Measurements from ENCODE around the gene PNKD.
A peak's percentile ranks its signal among the peaks of the same experiment; 100 is the strongest.

The PNKD gene

DNA sequence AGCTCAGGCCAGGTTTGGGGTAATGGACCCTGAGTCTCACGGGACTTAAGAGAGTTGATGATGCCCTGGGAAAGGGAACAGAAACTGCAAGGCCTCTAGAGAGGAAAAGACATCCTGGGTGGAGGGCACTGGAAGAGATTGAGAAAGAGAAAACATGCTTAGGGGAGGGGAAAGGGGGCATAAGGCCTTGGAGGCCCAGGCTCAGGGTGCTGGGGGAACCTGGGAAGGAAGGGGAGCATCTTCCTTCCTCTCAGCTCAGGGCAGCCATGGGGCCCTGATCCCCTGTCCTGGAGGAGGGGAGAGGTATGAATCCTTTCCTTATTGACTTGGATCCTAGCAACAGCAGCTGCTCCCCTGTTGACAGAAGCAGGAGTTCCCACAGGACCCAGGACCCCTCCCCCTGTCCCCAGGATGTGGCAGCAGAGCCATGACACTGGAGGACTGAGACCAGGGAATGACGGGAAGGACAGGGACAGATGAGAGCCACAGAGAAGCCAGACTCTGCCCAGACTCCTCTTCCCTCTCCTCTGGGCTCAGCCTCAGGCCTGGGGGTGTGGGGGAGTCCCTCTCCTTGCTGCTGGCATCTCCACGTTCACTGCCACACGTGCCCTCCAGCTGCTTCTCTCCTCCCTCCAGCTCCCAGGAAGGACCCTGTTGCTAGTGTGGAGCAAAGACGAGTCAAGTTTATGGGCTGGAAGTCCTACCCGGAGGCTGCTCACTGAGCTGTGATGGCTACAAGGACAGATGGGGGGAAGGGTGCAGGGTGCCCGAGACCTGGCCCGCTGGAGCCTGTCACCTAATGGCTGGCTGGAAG lies 8.7 kb upstream of the PNKD start:
- peaks cover 98% of the 10 kb centered on the region for H3K4me1 Mint-ChIP-seq (ENCODE audit: low read depth)
- H3K27me3 Mint-ChIP-seq, result no peaks in the 10 kb centered on the region
- peak overlapping the region; percentile 68 for H3K4me3 Mint-ChIP-seq
- intact Hi-C loops (cut with micrococcal nuclease), result no loop called here
- H3K9me3 Mint-ChIP-seq, result no peaks in the 10 kb centered on the region
- peaks cover 45% of the 10 kb centered on the region for H3K36me3 Mint-ChIP-seq (ENCODE audit: low read depth)
- peak overlapping the region; percentile 81 for H3K27ac Mint-ChIP-seq

DNA sequence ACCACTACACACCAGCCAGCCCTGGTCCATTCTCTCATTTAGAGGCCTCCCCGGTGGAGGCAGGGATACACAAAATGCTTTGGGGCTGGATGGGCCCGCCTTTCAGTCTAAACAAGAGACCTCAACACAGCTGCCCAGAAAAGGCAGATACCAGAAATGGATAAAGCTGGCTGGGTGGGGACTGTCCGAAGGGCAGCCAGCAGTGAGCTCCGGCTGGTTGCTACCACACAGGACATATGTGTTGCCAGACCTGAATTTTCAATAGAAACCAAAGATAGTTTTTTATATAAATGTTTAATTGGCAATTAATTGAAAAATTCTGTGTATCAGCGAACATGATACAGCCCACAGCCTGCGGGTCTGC lies 8.1 kb upstream of the PNKD start:
- intact Hi-C loops (cut with micrococcal nuclease), result no loop called here
- H3K27ac Mint-ChIP-seq, result peak overlapping the region; percentile 81
- no peaks in the 10 kb centered on the region for H3K27me3 Mint-ChIP-seq
- no peaks in the 10 kb centered on the region for H3K9me3 Mint-ChIP-seq
- peaks cover 98% of the 10 kb centered on the region for H3K4me1 Mint-ChIP-seq (ENCODE audit: low read depth)
- H3K36me3 Mint-ChIP-seq (ENCODE audit: low read depth), result peaks cover 48% of the 10 kb centered on the region
- peak overlapping the region; percentile 68 for H3K4me3 Mint-ChIP-seq

DNA sequence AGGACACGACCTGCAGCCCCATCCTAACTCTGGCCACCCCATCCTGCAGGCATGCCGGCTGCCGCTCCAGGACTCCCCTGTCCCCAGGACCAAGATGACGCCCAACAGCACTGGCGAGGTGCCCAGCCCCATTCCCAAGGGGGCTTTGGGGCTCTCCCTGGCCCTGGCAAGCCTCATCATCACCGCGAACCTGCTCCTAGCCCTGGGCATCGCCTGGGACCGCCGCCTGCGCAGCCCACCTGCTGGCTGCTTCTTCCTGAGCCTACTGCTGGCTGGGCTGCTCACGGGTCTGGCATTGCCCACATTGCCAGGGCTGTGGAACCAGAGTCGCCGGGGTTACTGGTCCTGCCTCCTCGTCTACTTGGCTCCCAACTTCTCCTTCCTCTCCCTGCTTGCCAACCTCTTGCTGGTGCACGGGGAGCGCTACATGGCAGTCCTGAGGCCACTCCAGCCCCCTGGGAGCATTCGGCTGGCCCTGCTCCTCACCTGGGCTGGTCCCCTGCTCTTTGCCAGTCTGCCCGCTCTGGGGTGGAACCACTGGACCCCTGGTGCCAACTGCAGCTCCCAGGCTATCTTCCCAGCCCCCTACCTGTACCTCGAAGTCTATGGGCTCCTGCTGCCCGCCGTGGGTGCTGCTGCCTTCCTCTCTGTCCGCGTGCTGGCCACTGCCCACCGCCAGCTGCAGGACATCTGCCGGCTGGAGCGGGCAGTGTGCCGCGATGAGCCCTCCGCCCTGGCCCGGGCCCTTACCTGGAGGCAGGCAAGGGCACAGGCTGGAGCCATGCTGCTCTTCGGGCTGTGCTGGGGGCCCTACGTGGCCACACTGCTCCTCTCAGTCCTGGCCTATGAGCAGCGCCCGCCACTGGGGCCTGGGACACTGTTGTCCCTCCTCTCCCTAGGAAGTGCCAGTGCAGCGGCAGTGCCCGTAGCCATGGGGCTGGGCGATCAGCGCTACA lies 7.4 kb upstream of the PNKD start:
- H3K36me3 Mint-ChIP-seq (ENCODE audit: low read depth), result peaks cover 55% of the 10 kb centered on the region
- H3K27ac Mint-ChIP-seq, result peak overlapping the region; percentile 77
- H3K4me3 Mint-ChIP-seq, result peak overlapping the region; percentile 4
- no peaks in the 10 kb centered on the region for H3K27me3 Mint-ChIP-seq
- peaks cover 96% of the 10 kb centered on the region for H3K4me1 Mint-ChIP-seq (ENCODE audit: low read depth)
- no peaks in the 10 kb centered on the region for H3K9me3 Mint-ChIP-seq
- intact Hi-C loops (cut with micrococcal nuclease), result no loop called here

DNA sequence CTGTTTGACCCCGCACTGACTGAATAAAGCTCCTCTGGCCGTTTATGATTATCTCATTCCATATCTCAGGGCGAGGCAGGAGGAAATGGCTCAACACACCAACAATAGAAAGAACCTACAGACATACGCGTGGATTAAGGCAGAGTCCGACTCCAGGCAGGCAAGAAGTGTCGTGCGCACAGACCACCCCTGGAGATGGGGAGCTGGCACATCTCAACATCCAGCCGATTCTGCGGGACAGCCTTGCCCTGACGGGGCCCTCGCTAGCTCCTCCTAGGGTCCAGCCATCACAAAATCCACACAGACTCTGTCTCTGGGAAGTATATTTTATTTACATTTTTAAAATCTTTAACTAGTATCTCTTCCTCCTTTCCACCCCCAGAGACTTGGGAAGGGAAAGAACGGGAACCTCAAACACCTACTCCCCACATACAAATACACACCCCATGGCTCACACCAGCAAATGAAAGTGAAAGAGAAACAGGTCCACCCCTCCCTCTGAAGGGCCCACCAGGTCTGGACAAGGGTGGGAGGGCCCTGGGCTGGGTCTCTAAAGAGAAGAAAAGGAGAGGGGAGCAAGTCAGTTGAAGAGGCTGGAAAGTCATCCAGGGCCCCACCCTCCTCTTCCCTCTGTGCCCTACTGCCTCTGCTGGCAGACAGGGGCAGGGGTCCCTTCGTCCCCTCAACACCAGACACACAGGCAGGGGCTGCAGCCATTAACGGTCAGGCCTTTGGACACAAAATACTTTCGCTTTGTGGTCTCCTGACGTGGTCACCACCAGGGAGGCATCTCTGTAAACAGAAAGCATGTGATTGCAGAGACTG lies 6.3 kb upstream of the PNKD start:
- Mint-ChIP-seq H3K4me1 (ENCODE audit: low read depth) (peaks cover 90% of the 10 kb centered on the region), H3K4me3 (no peak overlapping the region), H3K27me3 (no peaks in the 10 kb centered on the region), H3K36me3 (ENCODE audit: low read depth) (peaks cover 60% of the 10 kb centered on the region), H3K27ac (peak overlapping the region; percentile 77), H3K9me3 (no peaks in the 10 kb centered on the region)
- intact Hi-C loops (cut with micrococcal nuclease), result no loop called here

DNA sequence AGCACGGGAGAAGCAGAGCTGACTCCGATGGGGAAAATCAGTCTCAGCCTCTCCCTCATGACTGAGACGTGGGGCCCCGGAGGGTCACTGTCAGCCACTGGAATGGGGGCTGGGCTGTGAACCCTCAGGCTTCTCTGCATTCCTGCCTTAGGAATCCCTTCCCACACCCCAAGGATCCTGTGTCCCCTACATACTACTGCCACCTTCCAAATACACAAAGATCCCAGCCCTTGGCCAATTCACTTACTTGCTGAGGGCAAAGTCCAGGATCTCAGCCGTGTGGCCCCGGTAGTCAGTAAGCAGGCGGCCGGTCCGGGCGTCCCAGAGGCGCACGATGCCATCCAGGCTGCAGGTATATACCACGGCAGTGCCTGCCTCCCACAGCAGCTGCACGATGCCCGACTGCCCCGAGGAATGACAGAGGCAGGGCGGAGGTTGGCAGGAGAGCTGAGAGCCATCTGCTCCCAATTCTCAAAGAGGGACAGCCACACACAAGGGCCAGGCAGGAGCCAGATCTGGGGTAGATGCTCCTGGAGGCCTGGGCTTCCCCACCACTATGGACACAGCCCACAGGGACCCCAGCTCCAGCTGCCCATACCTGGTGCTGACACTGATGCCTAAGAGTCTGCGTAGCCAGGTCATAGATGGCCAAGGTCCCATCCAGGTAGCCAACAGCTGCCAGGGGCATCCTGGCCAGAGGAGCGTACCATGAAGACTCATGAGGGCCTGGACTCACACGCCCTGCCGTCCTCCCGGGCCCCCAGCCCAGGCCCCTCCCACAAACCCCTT lies 5.4 kb upstream of the PNKD start:
- H3K4me3 Mint-ChIP-seq, result no peak overlapping the region
- peaks cover 88% of the 10 kb centered on the region for H3K4me1 Mint-ChIP-seq (ENCODE audit: low read depth)
- H3K27me3 Mint-ChIP-seq, result no peaks in the 10 kb centered on the region
- intact Hi-C loops (cut with micrococcal nuclease), result no loop called here
- H3K27ac Mint-ChIP-seq, result peak overlapping the region; percentile 77
- no peaks in the 10 kb centered on the region for H3K9me3 Mint-ChIP-seq
- peaks cover 69% of the 10 kb centered on the region for H3K36me3 Mint-ChIP-seq (ENCODE audit: low read depth)

DNA sequence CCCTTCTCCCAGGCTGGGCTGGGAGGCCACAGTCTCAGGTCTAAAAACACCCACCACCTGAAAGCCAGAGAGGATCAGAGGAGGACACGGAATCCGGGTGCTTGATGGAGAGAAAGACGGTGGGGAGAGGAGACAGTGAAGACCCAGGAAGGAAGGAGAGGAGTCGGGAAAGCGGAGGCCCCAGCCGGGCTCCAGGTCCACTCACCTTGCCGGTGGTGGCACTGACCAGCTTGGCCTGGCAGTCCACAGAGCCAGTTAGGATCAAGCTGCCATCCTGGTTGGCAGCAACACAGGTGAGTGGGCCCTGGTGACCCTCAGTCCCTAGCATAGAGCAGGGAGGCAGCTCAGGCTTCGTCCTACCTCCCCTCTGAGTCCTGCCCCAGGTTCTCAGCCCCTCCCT lies 4.7 kb upstream of the PNKD start:
- Mint-ChIP-seq H3K4me3 (no peak overlapping the region), H3K36me3 (ENCODE audit: low read depth) (peaks cover 76% of the 10 kb centered on the region), H3K27ac (peak overlapping the region; percentile 77), H3K27me3 (no peaks in the 10 kb centered on the region), H3K9me3 (no peaks in the 10 kb centered on the region), H3K4me1 (ENCODE audit: low read depth) (peaks cover 82% of the 10 kb centered on the region)
- intact Hi-C loops (cut with micrococcal nuclease), result no loop called here

DNA sequence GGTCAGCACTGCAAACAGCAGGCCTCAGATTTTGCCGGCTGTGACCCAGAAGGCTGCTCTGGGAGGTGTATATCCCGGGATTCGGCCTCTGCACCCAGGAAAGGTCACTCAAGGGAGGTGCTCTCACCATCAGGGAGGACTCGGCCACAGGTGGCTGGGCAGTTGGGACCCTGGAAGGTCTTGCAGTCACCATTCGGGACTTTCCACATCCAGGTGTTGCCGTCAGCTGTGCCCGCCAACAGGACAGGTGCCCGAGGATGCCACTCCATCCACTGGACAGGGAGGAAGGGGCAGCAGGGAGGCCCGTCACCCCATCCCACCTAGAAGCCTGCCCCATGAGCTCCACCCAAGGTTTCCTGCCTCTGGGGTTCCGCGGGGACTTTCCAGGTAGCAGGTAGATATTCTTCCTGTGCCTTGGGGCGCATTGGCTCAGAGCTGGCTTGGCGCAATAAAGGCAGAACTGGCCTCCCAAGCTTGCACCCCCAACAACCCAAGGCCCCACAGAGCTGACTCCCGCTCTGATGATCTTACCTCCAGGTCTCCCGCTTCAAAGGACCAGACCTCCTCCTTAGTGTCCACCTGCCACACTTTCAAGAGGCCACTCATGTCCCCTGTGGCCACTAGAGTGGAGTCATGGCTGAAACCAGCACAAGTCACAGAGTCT lies 3.9 kb upstream of the PNKD start:
- intact Hi-C loops (cut with micrococcal nuclease), result no loop called here
- Mint-ChIP-seq H3K4me1 (ENCODE audit: low read depth) (peaks cover 82% of the 10 kb centered on the region), H3K4me3 (no peak overlapping the region), H3K27ac (peak overlapping the region; percentile 77), H3K9me3 (no peaks in the 10 kb centered on the region), H3K27me3 (no peaks in the 10 kb centered on the region), H3K36me3 (ENCODE audit: low read depth) (peaks cover 78% of the 10 kb centered on the region)

DNA sequence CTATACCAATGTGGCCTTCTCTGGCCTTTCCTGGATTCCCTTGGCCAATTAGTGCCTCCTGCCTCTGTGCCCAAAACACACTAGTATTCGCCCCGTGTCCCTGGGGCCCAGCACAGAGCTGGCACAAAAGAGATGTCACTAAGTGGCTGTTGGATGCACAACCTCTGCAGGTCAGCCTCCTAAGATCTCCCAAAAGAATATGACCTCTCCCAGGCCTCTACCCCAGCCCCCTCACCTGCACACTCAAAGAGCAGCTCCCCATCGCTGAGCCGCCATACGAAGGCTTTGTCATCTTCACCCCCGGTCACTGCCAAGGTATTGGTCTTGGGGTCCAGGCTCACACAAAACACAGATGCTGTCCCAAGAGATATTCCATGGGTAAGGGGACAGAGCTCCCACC lies 3.1 kb upstream of the PNKD start:
- H3K36me3 Mint-ChIP-seq (ENCODE audit: low read depth), result peaks cover 86% of the 10 kb centered on the region
- H3K4me1 Mint-ChIP-seq (ENCODE audit: low read depth), result peaks cover 82% of the 10 kb centered on the region
- intact Hi-C loops (cut with micrococcal nuclease), result no loop called here
- H3K9me3 Mint-ChIP-seq, result no peaks in the 10 kb centered on the region
- no peak overlapping the region for H3K27ac Mint-ChIP-seq
- H3K4me3 Mint-ChIP-seq, result no peak overlapping the region
- H3K27me3 Mint-ChIP-seq, result no peaks in the 10 kb centered on the region

DNA sequence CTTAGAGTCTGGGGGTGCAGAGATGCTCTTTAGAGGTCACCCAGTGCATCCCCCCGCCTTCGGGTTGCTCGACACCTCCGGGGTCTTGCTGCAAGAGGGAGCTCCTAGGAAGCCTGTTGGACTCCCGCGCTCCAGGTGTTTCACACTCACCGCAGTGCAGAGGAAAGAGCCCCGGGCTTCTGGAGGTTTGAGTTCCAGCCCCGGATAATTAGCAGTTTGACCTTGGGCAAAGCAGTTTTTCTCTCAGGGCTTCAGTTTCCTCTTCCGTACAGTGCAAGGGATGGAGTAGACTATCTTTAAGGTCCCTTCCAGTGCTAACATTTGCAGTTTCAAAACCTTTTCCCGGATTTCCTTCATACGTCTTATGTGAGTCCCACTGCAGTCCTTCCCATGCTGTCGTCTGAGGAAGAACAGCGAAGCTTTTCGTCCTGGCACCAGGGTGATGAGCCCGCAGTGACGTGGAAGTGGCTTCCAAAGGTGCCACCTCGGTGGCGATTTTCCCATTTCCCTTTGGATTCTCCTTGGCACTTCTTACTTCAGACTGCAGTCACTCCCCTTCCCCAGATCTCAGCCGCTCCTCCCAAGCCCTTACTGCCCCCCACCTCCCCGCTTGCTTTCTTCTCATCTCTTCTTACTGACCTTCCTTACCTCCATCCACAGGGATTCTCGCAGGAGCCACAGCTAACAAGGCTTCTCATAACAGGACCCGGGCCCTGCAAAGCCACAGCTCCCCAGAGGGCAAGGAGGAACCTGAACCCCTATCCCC lies 585 bp downstream of the PNKD start:
- peaks cover 69% of the 10 kb centered on the region for H3K4me1 Mint-ChIP-seq (ENCODE audit: low read depth)
- intact Hi-C loops (cut with micrococcal nuclease), result loop anchor here (1.0 to 5.0 kb wide), 2 partner anchors 128 to 296 kb away; partner anchors contain the start of genes CNOT9, CTDSP1 and USP37
- peak overlapping the region; percentile 89 for H3K27ac Mint-ChIP-seq
- H3K27me3 Mint-ChIP-seq, result no peaks in the 10 kb centered on the region
- H3K9me3 Mint-ChIP-seq, result no peaks in the 10 kb centered on the region
- peak overlapping the region; percentile 85 for H3K4me3 Mint-ChIP-seq
- H3K36me3 Mint-ChIP-seq (ENCODE audit: low read depth), result peaks cover 88% of the 10 kb centered on the region

DNA sequence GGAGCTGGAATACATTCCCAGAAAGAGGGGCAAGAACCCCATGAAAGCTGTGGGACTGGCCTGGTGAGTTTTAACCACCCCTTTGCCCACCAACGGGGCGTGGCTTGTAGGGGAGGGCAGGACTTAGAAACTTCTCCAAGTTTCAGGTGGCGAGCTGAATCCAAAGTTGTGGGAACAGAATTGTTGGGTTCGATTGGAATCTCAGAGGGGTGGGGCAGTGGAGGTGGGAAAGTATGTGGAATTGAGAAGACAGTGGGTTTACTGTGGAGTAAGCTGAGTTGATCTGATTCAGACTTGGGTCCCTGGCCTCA lies 1.1 kb downstream of the PNKD start:
- peaks cover 88% of the 10 kb centered on the region for H3K36me3 Mint-ChIP-seq (ENCODE audit: low read depth)
- peak overlapping the region; percentile 85 for H3K4me3 Mint-ChIP-seq
- peak overlapping the region; percentile 89 for H3K27ac Mint-ChIP-seq
- H3K4me1 Mint-ChIP-seq (ENCODE audit: low read depth), result peaks cover 69% of the 10 kb centered on the region
- H3K9me3 Mint-ChIP-seq, result no peaks in the 10 kb centered on the region
- H3K27me3 Mint-ChIP-seq, result no peaks in the 10 kb centered on the region
- intact Hi-C loops (cut with micrococcal nuclease), result loop anchor here (5.0 kb wide), 1 partner anchor 296 kb away; the partner anchor contains the start of genes CNOT9 and USP37

DNA sequence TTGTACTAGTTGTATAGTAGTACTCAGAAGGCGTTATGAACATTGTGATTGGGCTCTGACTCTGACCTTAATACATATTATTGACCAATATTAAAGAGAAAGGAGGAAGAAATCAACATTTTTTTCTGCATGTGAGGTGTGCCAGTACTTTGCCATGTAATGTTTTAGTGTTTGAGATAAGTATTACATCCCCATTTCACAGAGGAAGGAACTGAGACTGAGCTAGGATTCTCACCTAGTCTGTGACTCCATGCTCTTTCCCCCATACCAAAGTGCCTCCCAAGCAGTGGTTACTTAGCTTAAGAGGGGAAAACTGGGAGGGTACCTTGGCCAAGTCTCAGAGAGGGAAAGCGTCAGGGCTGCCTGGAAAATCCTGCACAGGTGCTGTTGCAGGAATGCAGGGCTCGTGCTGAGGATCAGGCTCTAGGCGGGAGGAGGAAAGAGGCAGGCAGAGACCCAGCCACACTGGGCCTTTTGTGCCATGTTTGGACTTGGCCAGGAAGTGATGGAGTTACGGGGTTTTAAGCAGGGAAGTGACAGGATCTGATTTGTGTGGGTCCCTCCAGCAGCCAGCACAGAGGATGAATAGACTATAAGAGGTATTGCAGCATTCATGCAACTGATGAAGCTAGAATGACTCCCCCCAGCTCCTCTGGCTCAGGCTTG lies 1.7 kb downstream of the PNKD start:
- intact Hi-C loops (cut with micrococcal nuclease), result loop anchor here (2.0 to 5.0 kb wide), 2 partner anchors 15 to 295 kb away; partner anchors contain the start of genes CNOT9 and USP37
- H3K36me3 Mint-ChIP-seq (ENCODE audit: low read depth), result peaks cover 88% of the 10 kb centered on the region

More for the DNA sequence above, 1.7 kb downstream of the PNKD start:
- H3K9me3 Mint-ChIP-seq, result no peaks in the 10 kb centered on the region
- H3K4me3 Mint-ChIP-seq, result no peak overlapping the region
- H3K27me3 Mint-ChIP-seq, result no peaks in the 10 kb centered on the region
- peaks cover 69% of the 10 kb centered on the region for H3K4me1 Mint-ChIP-seq (ENCODE audit: low read depth)
- peak overlapping the region; percentile 89 for H3K27ac Mint-ChIP-seq
